ENCODE data around the gene RBM41. TPM values are rescaled to one million over a fixed set of nuclear protein-coding genes. Genes with fewer than 3 reads are reported as not detected.
A peak's percentile ranks its signal among the peaks of the same experiment; 100 is the strongest.
"Not testable (repeated sequence)": the region's sequence is repeated elsewhere in the genome, so short reads cannot be mapped to it uniquely, and the experiment has no call there.

The RBM41 gene
- 22.9 and 23.8 TPM in 2 replicates for total RNA-seq (ENCODE audit: low replicate concordance)
- long read RNA-seq, transcript RBM41-201 (7 exons, 1,662 nt), result major isoform, 22 of 65 reads
- long read RNA-seq, transcript RBM41-202 (8 exons, 2,579 nt), result minor isoform, 6 of 65 reads
- long read RNA-seq, partial matches to known transcripts, result 16 of 65 reads
- long read RNA-seq, other reads (novel, unspliced or antisense), result 21 of 65 reads

DNA sequence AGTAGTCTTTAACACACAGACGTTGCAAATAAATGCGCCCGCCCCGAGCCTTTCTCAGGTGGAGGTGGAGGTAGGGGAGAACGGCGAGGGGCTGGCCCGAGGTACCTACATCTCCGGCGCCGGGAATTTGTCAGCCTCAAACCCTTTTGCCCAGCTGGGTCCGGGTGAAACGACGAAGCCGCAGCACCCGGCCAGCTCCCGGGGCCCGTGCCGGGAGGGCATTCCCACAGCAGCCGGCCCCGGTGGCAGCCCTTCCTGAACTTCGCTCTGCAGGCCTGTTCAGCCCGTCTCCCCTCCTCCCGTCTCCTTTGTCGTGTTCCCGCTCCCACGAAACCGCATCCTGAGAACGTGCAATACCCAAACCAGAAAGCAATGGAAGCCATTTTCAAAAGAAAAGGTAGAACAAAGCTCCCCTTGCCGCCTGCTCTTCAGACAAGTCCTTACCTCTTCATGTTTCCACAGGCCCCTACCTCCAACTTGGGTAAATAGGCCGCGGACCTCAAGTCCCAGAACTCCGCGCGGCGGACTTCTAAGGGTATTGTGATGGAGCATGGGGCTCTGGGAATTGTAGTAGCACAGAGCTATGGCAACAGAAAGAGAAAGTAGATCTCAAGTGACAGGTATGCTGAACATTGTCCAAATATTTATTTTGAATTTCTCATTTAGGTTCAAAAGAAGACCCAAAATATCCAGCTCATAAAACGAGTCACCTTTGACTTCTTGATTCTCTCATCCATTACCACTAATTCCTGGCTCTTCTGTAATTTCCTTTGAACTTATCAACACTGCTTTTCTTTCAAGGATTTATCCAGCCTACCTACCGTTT is at the start of gene RBM41:
RBM41 (minus strand) TSS at position 501 of the 826 bp plus-strand sequence; CDS start at position 452, 49 bp downstream.
- Mint-ChIP-seq H3K4me3 (peak within 1 kb of the TSS; percentile 99), H3K9me3 (no peaks in the 10 kb centered on the region), H3K27me3 (no peaks in the 10 kb centered on the region), H3K36me3 (peaks cover 15% of the 10 kb centered on the region), H3K27ac (peak within 1 kb of the TSS; percentile 95), H3K4me1 (ENCODE audit: unreplicated experiment) (no peaks in the 10 kb centered on the region)
- peak; percentile 71 for DNase-seq (ENCODE audit: extremely low spot score, unreplicated experiment)
- TF ChIP-seq, protein P1, sequence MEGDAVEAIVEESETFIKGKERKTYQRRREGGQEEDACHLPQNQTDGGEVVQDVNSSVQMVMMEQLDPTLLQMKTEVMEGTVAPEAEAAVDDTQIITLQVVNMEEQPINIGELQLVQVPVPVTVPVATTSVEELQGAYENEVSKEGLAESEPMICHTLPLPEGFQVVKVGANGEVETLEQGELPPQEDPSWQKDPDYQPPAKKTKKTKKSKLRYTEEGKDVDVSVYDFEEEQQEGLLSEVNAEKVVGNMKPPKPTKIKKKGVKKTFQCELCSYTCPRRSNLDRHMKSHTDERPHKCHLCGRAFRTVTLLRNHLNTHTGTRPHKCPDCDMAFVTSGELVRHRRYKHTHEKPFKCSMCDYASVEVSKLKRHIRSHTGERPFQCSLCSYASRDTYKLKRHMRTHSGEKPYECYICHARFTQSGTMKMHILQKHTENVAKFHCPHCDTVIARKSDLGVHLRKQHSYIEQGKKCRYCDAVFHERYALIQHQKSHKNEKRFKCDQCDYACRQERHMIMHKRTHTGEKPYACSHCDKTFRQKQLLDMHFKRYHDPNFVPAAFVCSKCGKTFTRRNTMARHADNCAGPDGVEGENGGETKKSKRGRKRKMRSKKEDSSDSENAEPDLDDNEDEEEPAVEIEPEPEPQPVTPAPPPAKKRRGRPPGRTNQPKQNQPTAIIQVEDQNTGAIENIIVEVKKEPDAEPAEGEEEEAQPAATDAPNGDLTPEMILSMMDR (conservative IDR thresholded peaks at IDR 0.05), result no peak

DNA sequence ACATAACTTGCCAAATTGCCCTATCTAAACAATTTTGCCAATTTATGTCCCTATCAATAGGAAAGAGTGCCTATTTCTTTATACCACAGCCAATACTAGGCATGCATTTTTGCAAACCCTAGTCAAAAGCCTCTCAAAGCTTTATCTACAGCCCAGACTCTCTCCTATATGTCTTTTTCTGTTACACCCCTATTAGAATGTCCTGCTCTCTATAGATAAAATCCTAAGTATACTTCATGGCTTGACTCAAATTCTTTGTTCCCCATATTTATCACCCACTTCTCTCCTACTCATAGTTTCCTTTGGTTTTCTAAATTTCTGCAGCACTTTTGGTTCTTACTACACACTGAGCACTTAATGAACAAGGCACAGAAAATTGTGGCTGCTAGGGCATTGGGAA is 49.6 kb upstream of the RBM41 start:
- no peak for DNase-seq (ENCODE audit: extremely low spot score, unreplicated experiment)
- Mint-ChIP-seq H3K27ac (no peak overlapping the region), H3K4me3 (no peak overlapping the region), H3K9me3 (no peaks in the 10 kb centered on the region), H3K4me1 (ENCODE audit: unreplicated experiment) (no peaks in the 10 kb centered on the region), H3K36me3 (peaks cover 3% of the 10 kb centered on the region), H3K27me3 (no peaks in the 10 kb centered on the region)
- TF ChIP-seq, protein P1 (conservative IDR thresholded peaks at IDR 0.05), result no peak

DNA sequence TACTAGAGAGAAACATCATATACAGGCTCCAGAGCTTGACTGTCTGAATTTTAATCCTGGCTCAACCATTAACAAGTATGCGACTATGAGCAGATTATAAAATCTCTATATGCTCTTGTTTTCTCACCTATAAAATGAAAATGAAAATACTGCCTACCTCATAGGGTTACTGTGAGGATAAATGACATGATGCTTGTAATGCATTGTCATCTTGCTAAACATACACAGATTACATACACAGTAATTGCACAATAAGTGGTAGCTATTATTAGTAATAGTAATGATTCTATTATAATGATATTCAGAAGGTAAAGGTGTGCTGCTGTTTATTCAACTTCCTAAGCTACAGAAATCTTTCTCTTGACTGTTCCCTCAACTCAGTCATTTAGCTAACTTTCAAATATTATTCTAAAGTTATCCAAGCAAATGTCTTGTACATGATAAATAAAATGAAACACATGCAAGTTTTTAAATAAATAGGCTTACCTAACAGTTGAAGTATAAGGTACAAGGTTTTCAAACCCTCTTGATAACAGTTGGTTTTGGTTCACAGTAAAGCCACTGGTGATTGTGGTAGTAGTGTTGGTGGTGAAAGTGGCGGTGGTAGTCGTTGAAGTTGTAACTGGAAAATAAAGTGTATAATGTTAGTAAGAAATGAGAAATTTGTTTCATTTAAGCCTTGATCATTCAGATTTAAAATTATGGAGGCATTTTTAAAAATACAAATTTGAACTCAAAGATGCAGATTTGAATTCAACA is 48.7 kb upstream of the RBM41 start:
- H3K4me3 Mint-ChIP-seq, result no peak overlapping the region
- TF ChIP-seq, protein P1 (conservative IDR thresholded peaks at IDR 0.05), result no peak
- DNase-seq (ENCODE audit: extremely low spot score, unreplicated experiment), result no peak
- no peaks in the 10 kb centered on the region for H3K9me3 Mint-ChIP-seq
- no peaks in the 10 kb centered on the region for H3K4me1 Mint-ChIP-seq (ENCODE audit: unreplicated experiment)
- H3K36me3 Mint-ChIP-seq, result peaks cover 3% of the 10 kb centered on the region
- H3K27me3 Mint-ChIP-seq, result no peaks in the 10 kb centered on the region
- no peak overlapping the region for H3K27ac Mint-ChIP-seq

DNA sequence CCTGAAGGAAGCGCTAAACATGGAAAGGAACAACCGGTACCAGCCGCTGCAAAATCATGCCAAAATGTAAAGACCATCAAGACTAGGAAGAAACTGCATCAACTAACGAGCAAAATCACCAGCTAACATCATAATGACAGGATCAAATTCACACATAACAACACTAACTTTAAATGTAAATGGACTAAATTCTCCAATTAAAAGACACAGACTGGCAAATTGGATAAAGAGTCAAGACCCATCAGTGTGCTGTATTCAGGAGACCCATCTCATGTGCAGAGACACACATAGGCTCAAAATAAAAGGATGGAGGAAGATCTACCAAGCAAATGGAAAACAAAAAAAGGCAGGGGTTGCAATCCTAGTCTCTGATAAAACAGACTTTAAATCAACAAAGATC is 39.0 kb upstream of the RBM41 start:
- not testable (repeated sequence) for H3K36me3 Mint-ChIP-seq; H3K4me3 Mint-ChIP-seq; H3K27me3 Mint-ChIP-seq; H3K4me1 Mint-ChIP-seq (ENCODE audit: unreplicated experiment); H3K9me3 Mint-ChIP-seq; H3K27ac Mint-ChIP-seq; DNase-seq (ENCODE audit: extremely low spot score, unreplicated experiment)

DNA sequence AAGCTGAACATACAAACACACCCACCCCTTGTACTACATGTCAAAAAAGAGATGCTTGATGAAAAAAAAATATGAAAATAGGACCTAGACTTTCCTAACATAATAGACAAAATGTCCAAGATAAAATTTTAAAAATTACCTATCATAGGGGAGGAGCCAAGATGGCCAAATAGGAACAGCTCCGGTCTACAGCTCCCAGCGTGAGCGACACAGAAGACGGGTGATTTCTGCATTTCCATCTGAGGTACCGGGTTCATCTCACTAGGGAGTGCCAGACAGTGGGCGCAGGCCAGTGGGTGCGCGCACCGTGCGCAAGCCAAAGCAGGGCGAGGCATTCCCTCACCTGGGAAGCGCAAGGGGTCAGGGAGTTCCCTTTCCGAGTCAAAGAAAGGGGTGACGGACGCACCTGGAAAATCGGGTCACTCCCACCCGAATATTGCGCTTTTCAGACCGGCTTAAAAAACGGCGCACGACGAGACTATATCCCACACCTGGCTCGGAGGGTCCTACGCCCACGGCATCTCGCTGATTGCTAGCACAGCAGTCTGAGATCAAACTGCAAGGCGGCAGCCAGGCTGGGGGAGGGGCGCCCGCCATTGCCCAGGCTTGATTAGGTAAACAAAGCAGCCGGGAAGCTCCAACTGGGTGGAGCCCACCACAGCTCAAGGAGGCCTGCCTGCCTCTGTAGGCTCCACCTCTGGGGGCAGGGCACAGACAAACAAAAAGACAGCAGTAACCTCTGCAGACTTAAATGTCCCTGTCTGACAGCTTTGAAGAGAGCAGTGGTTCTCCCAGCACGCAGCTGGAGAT is 37.2 kb upstream of the RBM41 start:
- H3K36me3 Mint-ChIP-seq; H3K4me1 Mint-ChIP-seq (ENCODE audit: unreplicated experiment); DNase-seq (ENCODE audit: extremely low spot score, unreplicated experiment); H3K9me3 Mint-ChIP-seq; H3K27ac Mint-ChIP-seq; H3K27me3 Mint-ChIP-seq: not testable (repeated sequence)
- H3K4me3 Mint-ChIP-seq, result peak overlapping the region; percentile 83

Measured in type B pancreatic cell (in vitro differentiated cells).